Transverse colon (tissue), 4 donors: ENCODE measurements around the gene SCAMP4. TPM values are rescaled to one million over a fixed set of nuclear protein-coding genes. Genes with fewer than 3 reads are reported as not detected.

Experiments
- DNase-seq: peaks from one replicate; pipeline ENCODE4 v3.0.0-alpha.2; 2019
- H3K27ac ChIP-seq, 4 donors: fragments of 200-600 bp; sonication (generic); 2 replicates each; pipeline ENCODE4 v1.5.1; 2016 to 2018; ENCODE audit warnings: inconsistent platforms in 4 of 4
- H3K27me3 ChIP-seq: fragments of 200-600 bp; sonication (generic); 2 replicates; pipeline ENCODE4 v1.5.1; 2017; ENCODE audit warnings: inconsistent platforms
- H3K36me3 ChIP-seq, 4 donors: fragments of 200-600 bp; sonication (generic); 2 replicates each; pipeline ENCODE4 v1.5.1; 2017 to 2019; ENCODE audit warnings: inconsistent platforms in 4 of 4
- H3K4me1 ChIP-seq, 4 donors: fragments of 200-600 bp; sonication (generic); 2 replicates each; pipeline ENCODE4 v1.5.1; 2017 to 2020; ENCODE audit warnings: inconsistent platforms in 4 of 4
- H3K4me3 ChIP-seq, 4 donors: fragments of 200-600 bp; sonication (generic); 1 replicate in 1 of 4; 2 replicates in 3 of 4; pipeline versions ENCODE4 v1.5.1 to v1.6.1; 2017 to 2019; ENCODE audit warnings: inconsistent platforms in 4 of 4
- H3K9me3 ChIP-seq, 2 donors: fragments of 200-600 bp; sonication (generic); 2 replicates each; pipeline ENCODE4 v1.5.1; 2017 to 2019; ENCODE audit warnings: inconsistent platforms in 2 of 2
- EP300 ChIP-seq: sonication (generic); formaldehyde crosslinking; IDR thresholded peaks from one replicate; pipeline ENCODE4 v1.6.1; 2017; ENCODE audit warnings: antibody characterized with exemption, low read depth
- POLR2A ChIP-seq: fragments of 450-650 bp; IDR thresholded peaks from one replicate; pipeline ENCODE4 v1.6.1; 2016; ENCODE audit warnings: antibody characterized with exemption, mild to moderate bottlenecking, moderate library complexity
- POLR2AphosphoS5 ChIP-seq, 3 donors: sonication (generic); formaldehyde crosslinking; IDR thresholded peaks; one replicate each; pipeline ENCODE4 v1.6.1; 2016; ENCODE audit warnings: antibody characterized with exemption in 3 of 3
- WGBS, 2 donors: methylation state at CpG; one replicate each; pipeline ENCODE4 v1.1.5; 2018; ENCODE audit warnings: low coverage in 1 of 2; 5-methylcytosine and 5-hydroxymethylcytosine counted together
- in situ Hi-C, 4 donors: fragments of 200-750 bp; cut with MboI; loops; one replicate each; pipeline versions ENCODE4 v1.15.0 to v1.15.1; 2017; ENCODE audit warnings: low sequenced_read_pairs in 3 of 4, low pct_ligation_motif_present in 1 of 4, low pct_unique_long_range_greater_than_20kb in 1 of 4
- intact Hi-C: fragments of 100-400 bp; cut with DNase I; formaldehyde crosslinking; loops from one replicate; pipeline ENCODE4 v1.15.1; 2023; ENCODE audit warnings: low total_unique reads
- total RNA-seq, 4 donors: library from RNA; depleted of rRNA; stranded (reverse); fragments of >200 nt; gene quantifications; one replicate each; pipeline ENCODE4 v1.1.0, GENCODE V29; 2016
- TF ChIP-seq, protein P1 (sequence below), 5 experiments: fragments of 200-600 bp in 3 of 5; fragments of 450-650 bp in 2 of 5; sonication (generic) in 3 of 5; IDR thresholded peaks; 1 replicate in 2 of 5; 2 replicates in 3 of 5; pipeline ENCODE4 v1.5.1; 2016 to 2017; ENCODE audit warnings: antibody characterized with exemption in 5 of 5, inconsistent platforms in 3 of 5, mild to moderate bottlenecking in 2 of 5, moderate library complexity in 1 of 5

SCAMP4 gene
- total RNA-seq, 4 donors from 2014 or later = 25.1 to 119 (median 86.6) TPM

DNA sequence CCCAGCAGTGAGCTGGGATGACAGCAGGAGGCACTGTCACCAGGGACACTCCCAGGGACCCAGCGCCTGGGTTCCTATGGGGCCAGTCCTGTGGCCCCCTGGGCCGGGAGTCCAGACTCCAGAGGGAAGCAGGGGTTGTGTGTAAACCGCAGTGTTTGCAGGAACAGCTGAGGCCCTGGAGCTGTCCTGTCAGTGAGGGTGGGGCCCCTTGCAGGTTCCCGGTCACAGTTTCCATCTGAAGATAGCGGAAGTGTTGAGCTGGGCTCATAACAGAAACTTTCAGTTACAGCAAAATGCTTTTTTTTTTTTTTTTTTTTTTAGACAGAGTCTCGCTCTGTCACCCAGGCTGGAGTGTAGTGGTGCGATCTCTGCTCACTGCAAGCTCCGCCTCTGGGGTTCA lies 18.1 kb downstream of the SCAMP4 start:
- 90 to 92% methylated on average over 5 to 8 of the region's 8 CpGs for WGBS, 2 donors
- Histone ChIP-seq H3K36me3 (peaks cover 0 to 28% (median 14%) of the 10 kb centered on the region in 4 donors), H3K9me3 (no peaks in the 10 kb centered on the region), H3K27me3 (no peaks in the 10 kb centered on the region), H3K27ac (no peak overlapping the region), H3K4me1 (no peaks in the 10 kb centered on the region), H3K4me3 (no peak overlapping the region)
- in situ Hi-C loops (no loop called here), intact Hi-C loops (loop anchor here (10.0 kb wide), 1 partner anchor 151 kb away; no protein-coding TSS in a partner anchor)
- no peak for DNase-seq
- TF ChIP-seq EP300 (no peak), POLR2A (no peak), POLR2AphosphoS5 (IDR thresholded peaks at IDR 0.05) (no peak)
- TF ChIP-seq, protein P1, sequence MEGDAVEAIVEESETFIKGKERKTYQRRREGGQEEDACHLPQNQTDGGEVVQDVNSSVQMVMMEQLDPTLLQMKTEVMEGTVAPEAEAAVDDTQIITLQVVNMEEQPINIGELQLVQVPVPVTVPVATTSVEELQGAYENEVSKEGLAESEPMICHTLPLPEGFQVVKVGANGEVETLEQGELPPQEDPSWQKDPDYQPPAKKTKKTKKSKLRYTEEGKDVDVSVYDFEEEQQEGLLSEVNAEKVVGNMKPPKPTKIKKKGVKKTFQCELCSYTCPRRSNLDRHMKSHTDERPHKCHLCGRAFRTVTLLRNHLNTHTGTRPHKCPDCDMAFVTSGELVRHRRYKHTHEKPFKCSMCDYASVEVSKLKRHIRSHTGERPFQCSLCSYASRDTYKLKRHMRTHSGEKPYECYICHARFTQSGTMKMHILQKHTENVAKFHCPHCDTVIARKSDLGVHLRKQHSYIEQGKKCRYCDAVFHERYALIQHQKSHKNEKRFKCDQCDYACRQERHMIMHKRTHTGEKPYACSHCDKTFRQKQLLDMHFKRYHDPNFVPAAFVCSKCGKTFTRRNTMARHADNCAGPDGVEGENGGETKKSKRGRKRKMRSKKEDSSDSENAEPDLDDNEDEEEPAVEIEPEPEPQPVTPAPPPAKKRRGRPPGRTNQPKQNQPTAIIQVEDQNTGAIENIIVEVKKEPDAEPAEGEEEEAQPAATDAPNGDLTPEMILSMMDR (IDR thresholded peaks at IDR 0.05) = no peak

DNA sequence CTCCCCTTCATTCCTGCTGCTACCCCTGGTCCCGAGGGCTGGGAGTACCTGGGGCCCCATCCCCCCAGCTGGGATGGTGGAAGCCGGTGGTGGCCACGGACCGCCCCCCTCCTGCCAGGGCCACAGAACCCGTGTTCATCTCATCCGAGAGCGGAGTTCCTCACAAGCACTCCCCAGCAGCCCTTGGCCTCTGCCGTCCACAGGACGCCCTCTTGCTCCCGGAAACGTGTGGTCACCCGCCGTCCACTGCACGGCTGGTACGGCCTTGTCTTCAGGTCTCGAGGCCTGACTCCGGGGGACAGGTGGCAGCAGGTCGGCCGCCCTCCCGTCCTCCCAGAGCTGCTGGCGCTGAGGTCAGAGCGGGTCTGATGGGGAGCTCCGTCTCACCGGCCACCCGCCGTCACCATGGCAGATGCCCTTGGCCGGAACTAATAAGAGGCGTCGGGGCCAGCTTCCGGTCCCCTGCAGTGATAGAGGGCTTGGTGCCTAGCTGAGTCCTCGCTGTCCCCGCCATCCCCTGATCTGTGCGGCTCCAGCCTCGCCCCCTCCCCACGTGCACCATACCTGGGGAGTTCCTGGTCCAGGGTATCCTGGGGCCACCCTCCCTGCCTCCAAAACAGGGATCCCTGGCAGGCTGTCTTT lies 19.2 kb downstream of the SCAMP4 start:
- TF ChIP-seq POLR2A = no peak
- Histone ChIP-seq H3K36me3 (peaks cover 0 to 22% (median 11%) of the 10 kb centered on the region in 4 donors), H3K4me1 (peaks cover 0 to 7% (median 5%) of the 10 kb centered on the region in 4 donors), H3K27ac (no peak overlapping the region), H3K27me3 (no peaks in the 10 kb centered on the region), H3K9me3 (no peaks in the 10 kb centered on the region), H3K4me3 (no peak overlapping the region)
- no peak for DNase-seq
- 96% methylated on average over 33 of the region's 35 CpGs; no CpG with 5 or more reads in 1 of the 2 donors for WGBS, 2 donors
- in situ Hi-C loops = no loop called here
- intact Hi-C loops = loop anchor here (10.0 kb wide), 1 partner anchor 150 kb away; no protein-coding TSS in a partner anchor

DNA sequence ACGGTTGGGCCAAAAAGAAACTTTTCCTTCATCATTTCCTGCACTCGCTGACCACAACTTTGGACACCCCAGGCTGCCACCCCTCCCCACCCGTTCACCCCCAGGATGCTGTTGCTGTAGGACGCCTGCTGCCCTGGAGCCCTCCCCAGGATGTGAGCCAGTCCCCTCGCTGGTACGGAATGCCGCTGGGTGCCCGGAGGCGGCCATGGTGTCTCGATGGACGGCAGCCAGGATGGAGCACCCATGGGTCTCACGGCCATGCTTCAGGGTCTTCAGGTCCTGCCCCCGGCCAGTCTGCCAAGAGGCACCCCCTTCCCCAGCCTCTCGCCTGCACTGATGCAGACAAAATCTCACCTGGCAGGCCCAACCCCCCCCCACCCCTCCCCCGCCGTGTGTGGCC lies 20.3 kb downstream of the SCAMP4 start:
- no peak for DNase-seq
- peaks cover 0 to 16% (median 11%) of the 10 kb centered on the region in 4 donors for H3K4me1 ChIP-seq
- in situ Hi-C loops (no loop called here), intact Hi-C loops (loop anchor here (10.0 kb wide), 1 partner anchor 149 kb away; no protein-coding TSS in a partner anchor)
- 95% methylated on average over 16 of the region's 16 CpGs; no CpG with 5 or more reads in 1 of the 2 donors for WGBS, 2 donors
- no peak overlapping the region for H3K4me3 ChIP-seq
- no peaks in the 10 kb centered on the region for H3K27me3 ChIP-seq
- H3K9me3 ChIP-seq = no peaks in the 10 kb centered on the region
- TF ChIP-seq EP300 = no peak
- peaks cover 0 to 15% (median 5%) of the 10 kb centered on the region in 4 donors for H3K36me3 ChIP-seq
- no peak overlapping the region for H3K27ac ChIP-seq

DNA sequence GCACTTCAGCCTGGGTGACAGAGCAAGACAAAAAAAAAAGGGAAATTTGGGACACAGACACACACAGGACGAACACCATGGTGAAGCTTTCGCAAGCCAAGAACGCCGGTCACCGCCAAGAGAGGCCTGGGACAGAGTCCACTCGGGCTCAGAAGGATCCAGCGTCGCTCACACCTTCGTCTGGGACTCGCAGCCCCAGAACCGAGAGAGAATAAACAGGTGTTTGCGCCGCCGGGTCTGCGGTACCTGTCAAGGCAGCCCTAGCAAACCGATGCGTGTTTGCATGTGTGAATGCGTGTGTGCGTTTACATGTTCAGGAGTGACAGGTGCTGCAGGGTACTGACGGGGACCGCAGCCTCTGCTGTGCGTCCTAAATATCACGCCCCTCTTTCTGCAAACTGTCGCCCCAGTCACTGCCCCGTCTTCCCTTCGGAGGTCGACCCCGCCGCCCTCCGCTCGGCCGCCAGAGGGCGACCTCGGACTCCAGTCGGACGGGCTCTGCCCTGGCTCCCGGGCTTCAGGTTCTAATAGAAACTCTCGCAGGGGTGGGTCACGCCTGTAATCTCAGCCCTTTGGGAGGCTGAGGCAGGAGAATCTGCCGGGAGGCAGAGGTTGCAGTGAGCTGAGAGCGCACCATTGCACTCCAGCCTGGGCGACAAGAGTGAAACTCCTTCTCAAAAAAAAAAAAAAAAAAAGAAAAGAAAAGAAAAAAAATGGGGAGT lies 24.0 kb downstream of the SCAMP4 start:
- TF ChIP-seq POLR2AphosphoS5 (IDR thresholded peaks at IDR 0.05) (no peak), POLR2A (no peak), EP300 (no peak)
- TF ChIP-seq, protein P1 (IDR thresholded peaks at IDR 0.05) = peak; percentile 91 to 94 (median 92)

DNA sequence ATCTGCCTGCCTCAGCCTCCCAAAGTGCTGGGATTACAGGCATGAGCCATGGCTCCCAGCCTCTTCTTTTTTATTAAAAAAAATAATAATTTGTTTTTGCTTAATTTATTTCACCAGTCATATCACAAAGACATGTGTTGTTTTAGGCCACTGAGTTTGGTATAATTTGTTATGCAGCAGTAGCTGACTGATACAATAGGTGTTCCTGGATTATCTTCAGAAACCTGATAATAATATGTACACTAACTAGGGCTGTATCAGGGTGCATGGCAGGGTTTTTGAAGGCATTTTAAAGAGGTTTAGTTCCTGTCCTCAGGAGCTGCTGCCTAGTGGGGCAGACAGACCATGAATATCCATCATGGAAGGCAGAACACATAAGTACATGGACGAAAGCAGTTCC lies 26.2 kb downstream of the SCAMP4 start:
- TF ChIP-seq, protein P1 (IDR thresholded peaks at IDR 0.05) = no peak
- TF ChIP-seq POLR2AphosphoS5 (IDR thresholded peaks at IDR 0.05) = no peak
- TF ChIP-seq POLR2A = no peak
- TF ChIP-seq EP300 = no peak
- in situ Hi-C loops = no loop called here
- Histone ChIP-seq H3K4me3 (no peak overlapping the region), H3K36me3 (no peaks in the 10 kb centered on the region), H3K4me1 (peaks cover 0 to 16% (median 13%) of the 10 kb centered on the region in 4 donors), H3K27ac (no peak overlapping the region), H3K9me3 (no peaks in the 10 kb centered on the region), H3K27me3 (no peaks in the 10 kb centered on the region)
- 75% methylated on average over 1 of the region's 1 CpG; no CpG with 5 or more reads in 1 of the 2 donors for WGBS, 2 donors
- intact Hi-C loops = no loop called here
- DNase-seq = no peak

More for the DNA sequence above, 24.0 kb downstream of the SCAMP4 start:
- peak overlapping the region in 3 of 4 donors; percentile 17 to 46 (median 26) for H3K4me3 ChIP-seq
- in situ Hi-C loops (no loop called here), intact Hi-C loops (loop anchor here (10.0 kb wide), 1 partner anchor 146 kb away; no protein-coding TSS in a partner anchor)
- 10% methylated on average over 38 of the region's 42 CpGs; no CpG with 5 or more reads in 1 of the 2 donors for WGBS, 2 donors
- H3K27me3 ChIP-seq = no peaks in the 10 kb centered on the region
- no peaks in the 10 kb centered on the region for H3K9me3 ChIP-seq
- peaks cover 0 to 16% (median 11%) of the 10 kb centered on the region in 4 donors for H3K4me1 ChIP-seq
- H3K27ac ChIP-seq = no peak overlapping the region
- peaks cover 0 to 6% (median 0%) of the 10 kb centered on the region in 4 donors for H3K36me3 ChIP-seq
- peak; percentile 88 for DNase-seq
